ENCODE results near the gene GABARAPL1. TPM values are rescaled to one million over a fixed set of nuclear protein-coding genes. Genes with fewer than 3 reads are reported as not detected.
"Not testable (repeated sequence)": the region's sequence is repeated elsewhere in the genome, so short reads cannot be mapped to it uniquely, and the experiment has no call there.

Gene GABARAPL1
- total RNA-seq, 1 donor from 2014 or later, result 44.2 TPM

- no peak for DNase-seq (ENCODE audit: low read depth)
- no peaks in the 10 kb centered on the region for H3K36me3 ChIP-seq (ENCODE audit: control insufficient read depth, insufficient read depth, low read length)
- no peaks in the 10 kb centered on the region for H3K27me3 ChIP-seq (ENCODE audit: control insufficient read depth, insufficient read depth, low read length)
- TF ChIP-seq CTCF (IDR thresholded peaks at IDR 0.05; ENCODE audit: insufficient read depth, low read length, poor library complexity, severe bottlenecking), result no peak
- no peak overlapping the region for H3K4me3 ChIP-seq (ENCODE audit: low read depth, low read length)
Observed at GRCh38 chr12:10191865-10192264, 20.8 kb upstream of the GABARAPL1 start.

GRCh38 chr12:10194160-10194670 lies 18.5 kb upstream of the GABARAPL1 start:
- TF ChIP-seq CTCF (IDR thresholded peaks at IDR 0.05; ENCODE audit: insufficient read depth, low read length, poor library complexity, severe bottlenecking), result no peak
- H3K27me3 ChIP-seq (ENCODE audit: control insufficient read depth, insufficient read depth, low read length), result no peaks in the 10 kb centered on the region
- no peak overlapping the region for H3K4me3 ChIP-seq (ENCODE audit: low read depth, low read length)
- DNase-seq (ENCODE audit: low read depth), result no peak
- H3K36me3 ChIP-seq (ENCODE audit: control insufficient read depth, insufficient read depth, low read length), result no peaks in the 10 kb centered on the region

GRCh38 chr12:10196210-10196609 lies 16.5 kb upstream of the GABARAPL1 start:
- no peak for TF ChIP-seq CTCF (IDR thresholded peaks at IDR 0.05; ENCODE audit: insufficient read depth, low read length, poor library complexity, severe bottlenecking)
- DNase-seq (ENCODE audit: low read depth), result no peak
- Histone ChIP-seq H3K4me3 (ENCODE audit: low read depth, low read length) (no peak overlapping the region), H3K27me3 (ENCODE audit: control insufficient read depth, insufficient read depth, low read length) (no peaks in the 10 kb centered on the region), H3K36me3 (ENCODE audit: control insufficient read depth, insufficient read depth, low read length) (no peaks in the 10 kb centered on the region)

GRCh38 chr12:10197879-10198278 lies 14.8 kb upstream of the GABARAPL1 start:
- TF ChIP-seq CTCF (IDR thresholded peaks at IDR 0.05; ENCODE audit: insufficient read depth, low read length, poor library complexity, severe bottlenecking), result no peak
- Histone ChIP-seq H3K36me3 (ENCODE audit: control insufficient read depth, insufficient read depth, low read length) (no peaks in the 10 kb centered on the region), H3K4me3 (ENCODE audit: low read depth, low read length) (no peak overlapping the region), H3K27me3 (ENCODE audit: control insufficient read depth, insufficient read depth, low read length) (no peaks in the 10 kb centered on the region)
- no peak for DNase-seq (ENCODE audit: low read depth)

GRCh38 chr12:10204495-10204894 lies 8.2 kb upstream of the GABARAPL1 start:
- not testable (repeated sequence) for H3K4me3 ChIP-seq (ENCODE audit: low read depth, low read length); H3K27me3 ChIP-seq (ENCODE audit: control insufficient read depth, insufficient read depth, low read length); DNase-seq (ENCODE audit: low read depth); H3K36me3 ChIP-seq (ENCODE audit: control insufficient read depth, insufficient read depth, low read length)

- TF ChIP-seq CTCF (IDR thresholded peaks at IDR 0.05; ENCODE audit: insufficient read depth, low read length, poor library complexity, severe bottlenecking), result no peak
- no peak for DNase-seq (ENCODE audit: low read depth)
- H3K27me3 ChIP-seq (ENCODE audit: control insufficient read depth, insufficient read depth, low read length), result no peaks in the 10 kb centered on the region
- no peak overlapping the region for H3K4me3 ChIP-seq (ENCODE audit: low read depth, low read length)
- H3K36me3 ChIP-seq (ENCODE audit: control insufficient read depth, insufficient read depth, low read length), result no peaks in the 10 kb centered on the region
Observed at GRCh38 chr12:10205220-10205807, 7.4 kb upstream of the GABARAPL1 start.
